Transverse colon (tissue), 4 donors: Measurements from ENCODE around the gene APLN. TPM values are rescaled to one million over a fixed set of nuclear protein-coding genes. Genes with fewer than 3 reads are reported as not detected.

Experiments
- DNase-seq: peaks from one replicate; pipeline ENCODE4 v3.0.0-alpha.2; 2019
- H3K27ac ChIP-seq, 4 donors: fragments of 200-600 bp; sonication (generic); 2 replicates each; pipeline ENCODE4 v1.5.1; 2016 to 2018; ENCODE audit warnings: inconsistent platforms in 4 of 4
- H3K27me3 ChIP-seq: fragments of 200-600 bp; sonication (generic); 2 replicates; pipeline ENCODE4 v1.5.1; 2017; ENCODE audit warnings: inconsistent platforms
- H3K36me3 ChIP-seq, 4 donors: fragments of 200-600 bp; sonication (generic); 2 replicates each; pipeline ENCODE4 v1.5.1; 2017 to 2019; ENCODE audit warnings: inconsistent platforms in 4 of 4
- H3K4me1 ChIP-seq, 4 donors: fragments of 200-600 bp; sonication (generic); 2 replicates each; pipeline ENCODE4 v1.5.1; 2017 to 2020; ENCODE audit warnings: inconsistent platforms in 4 of 4
- H3K4me3 ChIP-seq, 4 donors: fragments of 200-600 bp; sonication (generic); 1 replicate in 1 of 4; 2 replicates in 3 of 4; pipeline versions ENCODE4 v1.5.1 to v1.6.1; 2017 to 2019; ENCODE audit warnings: inconsistent platforms in 4 of 4
- H3K9me3 ChIP-seq, 2 donors: fragments of 200-600 bp; sonication (generic); 2 replicates each; pipeline ENCODE4 v1.5.1; 2017 to 2019; ENCODE audit warnings: inconsistent platforms in 2 of 2
- CTCF ChIP-seq, 5 experiments: fragments of 200-600 bp in 3 of 5; fragments of 450-650 bp in 2 of 5; sonication (generic) in 3 of 5; IDR thresholded peaks; 1 replicate in 2 of 5; 2 replicates in 3 of 5; pipeline ENCODE4 v1.5.1; 2016 to 2017; ENCODE audit warnings: antibody characterized with exemption in 5 of 5, inconsistent platforms in 3 of 5, mild to moderate bottlenecking in 2 of 5, moderate library complexity in 1 of 5
- EP300 ChIP-seq: sonication (generic); formaldehyde crosslinking; IDR thresholded peaks from one replicate; pipeline ENCODE4 v1.6.1; 2017; ENCODE audit warnings: antibody characterized with exemption, low read depth
- POLR2A ChIP-seq: fragments of 450-650 bp; IDR thresholded peaks from one replicate; pipeline ENCODE4 v1.6.1; 2016; ENCODE audit warnings: antibody characterized with exemption, mild to moderate bottlenecking, moderate library complexity
- POLR2AphosphoS5 ChIP-seq, 3 donors: sonication (generic); formaldehyde crosslinking; IDR thresholded peaks; one replicate each; pipeline ENCODE4 v1.6.1; 2016; ENCODE audit warnings: antibody characterized with exemption in 3 of 3
- WGBS, 2 donors: methylation state at CpG; one replicate each; pipeline ENCODE4 v1.1.5; 2018; ENCODE audit warnings: low coverage in 1 of 2; 5-methylcytosine and 5-hydroxymethylcytosine counted together
- in situ Hi-C, 4 donors: fragments of 200-750 bp; cut with MboI; loops; one replicate each; pipeline versions ENCODE4 v1.15.0 to v1.15.1; 2017; ENCODE audit warnings: low sequenced_read_pairs in 3 of 4, low pct_ligation_motif_present in 1 of 4, low pct_unique_long_range_greater_than_20kb in 1 of 4
- intact Hi-C: fragments of 100-400 bp; cut with DNase I; formaldehyde crosslinking; loops from one replicate; pipeline ENCODE4 v1.15.1; 2023; ENCODE audit warnings: low total_unique reads
- total RNA-seq, 4 donors: library from RNA; depleted of rRNA; stranded (reverse); fragments of >200 nt; gene quantifications; one replicate each; pipeline ENCODE4 v1.1.0, GENCODE V29; 2016

Gene APLN
- total RNA-seq, 4 donors from 2014 or later, result not detected

- peaks cover 5 to 9% (median 8%) of the 10 kb centered on the region in 4 donors for H3K4me1 ChIP-seq
- in situ Hi-C loops, result loop anchor here in 1 of 4 donors (25.0 kb wide), 1 partner anchor 188 kb away; the partner anchor contains the start of gene ZDHHC9
- H3K4me3 ChIP-seq, result no peak overlapping the region
- TF ChIP-seq POLR2A (no peak), EP300 (no peak), POLR2AphosphoS5 (IDR thresholded peaks at IDR 0.05) (no peak), CTCF (IDR thresholded peaks at IDR 0.05) (no peak)
- H3K27me3 ChIP-seq, result no peaks in the 10 kb centered on the region
- H3K9me3 ChIP-seq, result no peaks in the 10 kb centered on the region
- DNase-seq, result no peak
- H3K27ac ChIP-seq, result no peak overlapping the region
- no peaks in the 10 kb centered on the region for H3K36me3 ChIP-seq
- WGBS, 2 donors, result 70% methylated on average over 9 of the region's 9 CpGs; no CpG with 5 or more reads in 1 of the 2 donors
- intact Hi-C loops, result no loop called here
These were observed 5.2 kb downstream of the APLN start for GRCh38 chrX:129649268-129650182.

GRCh38 chrX:129648514-129649267 is 6.1 kb downstream of the APLN start:
- Histone ChIP-seq H3K4me1 (peaks cover 0 to 3% (median 1%) of the 10 kb centered on the region in 4 donors), H3K27me3 (no peaks in the 10 kb centered on the region), H3K4me3 (no peak overlapping the region), H3K36me3 (no peaks in the 10 kb centered on the region), H3K9me3 (no peaks in the 10 kb centered on the region), H3K27ac (no peak overlapping the region)
- 82% methylated on average over 20 of the region's 20 CpGs; no CpG with 5 or more reads in 1 of the 2 donors for WGBS, 2 donors
- TF ChIP-seq EP300, result no peak
- TF ChIP-seq POLR2A, result no peak
- no peak for TF ChIP-seq POLR2AphosphoS5 (IDR thresholded peaks at IDR 0.05)
- no peak for TF ChIP-seq CTCF (IDR thresholded peaks at IDR 0.05)
- in situ Hi-C loops (loop anchor here in 1 of 4 donors (25.0 kb wide), 1 partner anchor 189 kb away; the partner anchor contains the start of gene ZDHHC9), intact Hi-C loops (no loop called here)
- DNase-seq, result no peak

- in situ Hi-C loops, result loop anchor here in 1 of 4 donors (25.0 kb wide), 1 partner anchor 190 kb away; the partner anchor contains the start of gene ZDHHC9
- no peak for DNase-seq
- no peak for TF ChIP-seq EP300
- TF ChIP-seq POLR2AphosphoS5 (IDR thresholded peaks at IDR 0.05), result no peak
- TF ChIP-seq CTCF (IDR thresholded peaks at IDR 0.05), result no peak
- no peak for TF ChIP-seq POLR2A
- no peak overlapping the region for H3K27ac ChIP-seq
- intact Hi-C loops, result no loop called here
- H3K4me1 ChIP-seq, result no peaks in the 10 kb centered on the region
- 81% methylated on average over 13 of the region's 14 CpGs; no CpG with 5 or more reads in 1 of the 2 donors for WGBS, 2 donors
- no peak overlapping the region for H3K4me3 ChIP-seq
- no peaks in the 10 kb centered on the region for H3K36me3 ChIP-seq
- no peaks in the 10 kb centered on the region for H3K27me3 ChIP-seq
- no peaks in the 10 kb centered on the region for H3K9me3 ChIP-seq
These were observed 7.0 kb downstream of the APLN start for GRCh38 chrX:129647418-129648410.
